CD4-positive, CD25-positive, alpha-beta regulatory T cell (primary cell): Measurements from ENCODE around the gene PATL2. TPM values are rescaled to one million over a fixed set of nuclear protein-coding genes. Genes with fewer than 3 reads are reported as not detected.

Source experiments
- ATAC-seq, 2 donors: fragments of 150-1000 bp; cut with Tn5 transposase; one replicate each; pipeline ENCODE4 v1.10.0; 2021; ENCODE audit warnings: low read depth in 2 of 2, moderate number of reproducible peaks in 2 of 2, moderate library complexity in 1 of 2
- DNase-seq, 3 donors: peaks; one replicate each; pipeline versions ENCODE4 v3.0.0 to v3.0.0-alpha.2; 2012 to 2022; ENCODE audit warnings: mixed read lengths in 1 of 3
- H3K27ac ChIP-seq: one replicate; pipeline ENCODE4 v1.7.0; 2013; ENCODE audit warnings: mild to moderate bottlenecking, low read length; ENCODE audit not compliant: insufficient read depth, poor library complexity, severe bottlenecking
- H3K27me3 ChIP-seq: one replicate; pipeline ENCODE4 v1.7.0; 2013; ENCODE audit warnings: low read length; ENCODE audit not compliant: control insufficient read depth, insufficient read depth
- H3K36me3 ChIP-seq: one replicate; pipeline ENCODE4 v1.7.0; 2013; ENCODE audit warnings: mild to moderate bottlenecking, low read length, moderate library complexity; ENCODE audit not compliant: control insufficient read depth, insufficient read depth
- H3K4me1 ChIP-seq: 2 replicates; pipeline ENCODE4 v1.7.0; 2013; ENCODE audit warnings: mild to moderate bottlenecking, low read length; ENCODE audit not compliant: insufficient read depth, control insufficient read depth, poor library complexity, severe bottlenecking
- H3K4me3 ChIP-seq: one replicate; pipeline ENCODE4 v1.7.0; 2013; ENCODE audit warnings: low read depth, mild to moderate bottlenecking, low read length, moderate library complexity
- H3K9me3 ChIP-seq, 2 experiments: 1 replicate in 1 of 2; 2 replicates in 1 of 2; pipeline ENCODE4 v1.7.0; 2013; ENCODE audit warnings: low read length in 2 of 2, mild to moderate bottlenecking in 1 of 2, moderate library complexity in 1 of 2; ENCODE audit not compliant: control insufficient read depth in 2 of 2
- H3K27ac Mint-ChIP-seq, 3 donors: one replicate each; pipeline ENCODE4 v1.8.0; 2020 to 2022; ENCODE audit warnings: mild to moderate bottlenecking in 3 of 3, mixed read lengths in 3 of 3, moderate library complexity in 2 of 3
- H3K27me3 Mint-ChIP-seq: one replicate; pipeline ENCODE4 v1.8.0; 2022; ENCODE audit warnings: mild to moderate bottlenecking, mixed read lengths
- H3K36me3 Mint-ChIP-seq: one replicate; pipeline ENCODE4 v1.8.0; 2020; ENCODE audit warnings: mixed read lengths
- H3K4me1 Mint-ChIP-seq, 4 donors: one replicate each; pipeline ENCODE4 v1.8.0; 2020 to 2022; ENCODE audit warnings: mixed read lengths in 4 of 4, mild to moderate bottlenecking in 1 of 4
- H3K4me3 Mint-ChIP-seq, 4 donors: one replicate each; pipeline ENCODE4 v1.8.0; 2020 to 2022; ENCODE audit warnings: mild to moderate bottlenecking in 4 of 4, mixed read lengths in 4 of 4, moderate library complexity in 3 of 4
- H3K9me3 Mint-ChIP-seq, 7 donors: one replicate each; pipeline ENCODE4 v1.8.0; 2020 to 2022; ENCODE audit warnings: mixed read lengths in 7 of 7, mild to moderate bottlenecking in 3 of 7, moderate library complexity in 2 of 7
- polyA plus RNA-seq, 4 donors: library from polyadenylated mRNA; unstranded; fragments of 300-500 nt; fragmentation: Illumina TruSeq; gene quantifications; one replicate each; pipeline ENCODE4 v1.2.3, GENCODE V29; 2021
- total RNA-seq: library from RNA; stranded (reverse); gene quantifications from one replicate; pipeline ENCODE4 v1.2.3, GENCODE V29; 2022

PATL2 gene
- total and polyA plus RNA-seq, 5 donors from 2014 or later: 7.8 to 44.1 (median 16.6) TPM

- peak overlapping the region; percentile 100 for H3K4me3 ChIP-seq
- peaks cover 0 to 2% (median 0%) of the 10 kb centered on the region in 7 donors for H3K9me3 Mint-ChIP-seq
- no peaks in the 10 kb centered on the region for H3K9me3 ChIP-seq
- peaks cover 49 to 81% (median 70%) of the 10 kb centered on the region in 4 donors for H3K4me1 Mint-ChIP-seq
- H3K4me3 Mint-ChIP-seq: peak overlapping the region; percentile 68 to 100 (median 98)
- ATAC-seq: no peak
- H3K4me1 ChIP-seq: peaks cover 97% of the 10 kb centered on the region
- peaks cover 56% of the 10 kb centered on the region for H3K36me3 Mint-ChIP-seq
- DNase-seq: peak in 1 of 3 donors; percentile 14
- H3K36me3 ChIP-seq: peaks cover 59% of the 10 kb centered on the region
- H3K27ac ChIP-seq: peak overlapping the region; percentile 100
- peak overlapping the region; percentile 84 to 95 (median 91) for H3K27ac Mint-ChIP-seq
- no peaks in the 10 kb centered on the region for H3K27me3 Mint-ChIP-seq
- H3K27me3 ChIP-seq: no peaks in the 10 kb centered on the region
These were observed 7.2 kb upstream of the PATL2 start for GRCh38 chr15:44718180-44718926.

- ATAC-seq: no peak
- H3K27me3 ChIP-seq: no peaks in the 10 kb centered on the region
- Mint-ChIP-seq H3K27me3 (no peaks in the 10 kb centered on the region), H3K27ac (peak overlapping the region in 2 of 3 donors; percentile 59 to 99), H3K9me3 (peaks cover 0 to 8% (median 0%) of the 10 kb centered on the region in 7 donors), H3K36me3 (peaks cover 67% of the 10 kb centered on the region), H3K4me3 (peak overlapping the region; percentile 98 to 100 (median 99)), H3K4me1 (peaks cover 45 to 74% (median 68%) of the 10 kb centered on the region in 4 donors)
- H3K4me1 ChIP-seq: peaks cover 86% of the 10 kb centered on the region
- peaks cover 71% of the 10 kb centered on the region for H3K36me3 ChIP-seq
- no peak for DNase-seq
- H3K9me3 ChIP-seq: no peaks in the 10 kb centered on the region
- H3K27ac ChIP-seq: peak overlapping the region; percentile 100
- peak overlapping the region; percentile 100 for H3K4me3 ChIP-seq
These were observed 6.0 kb upstream of the PATL2 start for GRCh38 chr15:44716983-44717602.

GRCh38 chr15:44715797-44716334 is 4.7 kb upstream of the PATL2 start:
- DNase-seq (peak in 1 of 3 donors; percentile 22), ATAC-seq (no peak)
- H3K9me3 Mint-ChIP-seq: peaks cover 0 to 8% (median 0%) of the 10 kb centered on the region in 7 donors
- H3K4me1 Mint-ChIP-seq: peaks cover 39 to 64% (median 60%) of the 10 kb centered on the region in 4 donors
- Histone ChIP-seq H3K27me3 (no peaks in the 10 kb centered on the region), H3K36me3 (peaks cover 74% of the 10 kb centered on the region), H3K9me3 (no peaks in the 10 kb centered on the region), H3K4me3 (peak overlapping the region; percentile 100), H3K4me1 (peaks cover 74% of the 10 kb centered on the region), H3K27ac (peak overlapping the region; percentile 100)
- peaks cover 75% of the 10 kb centered on the region for H3K36me3 Mint-ChIP-seq
- peaks cover 10% of the 10 kb centered on the region for H3K27me3 Mint-ChIP-seq
- peak overlapping the region; percentile 98 to 100 (median 99) for H3K4me3 Mint-ChIP-seq
- peak overlapping the region; percentile 79 to 99 (median 99) for H3K27ac Mint-ChIP-seq

- peak overlapping the region; percentile 79 to 99 (median 99) for H3K27ac Mint-ChIP-seq
- peaks cover 0 to 11% (median 0%) of the 10 kb centered on the region in 7 donors for H3K9me3 Mint-ChIP-seq
- Histone ChIP-seq H3K4me1 (peaks cover 72% of the 10 kb centered on the region), H3K27ac (peak overlapping the region; percentile 100), H3K9me3 (no peaks in the 10 kb centered on the region), H3K36me3 (peaks cover 74% of the 10 kb centered on the region), H3K4me3 (peak overlapping the region; percentile 100), H3K27me3 (no peaks in the 10 kb centered on the region)
- ATAC-seq (no peak), DNase-seq (peak in 2 of 3 donors; percentile 33 to 64)
- peaks cover 75% of the 10 kb centered on the region for H3K36me3 Mint-ChIP-seq
- H3K4me3 Mint-ChIP-seq: peak overlapping the region; percentile 98 to 100 (median 99)
- peaks cover 11% of the 10 kb centered on the region for H3K27me3 Mint-ChIP-seq
- peaks cover 34 to 62% (median 58%) of the 10 kb centered on the region in 4 donors for H3K4me1 Mint-ChIP-seq
These were observed 4.1 kb upstream of the PATL2 start for GRCh38 chr15:44715142-44715796.

GRCh38 chr15:44713006-44713966 is 2.2 kb upstream of the PATL2 start:
- Histone ChIP-seq H3K27ac (peak overlapping the region; percentile 100), H3K4me3 (peak overlapping the region; percentile 100), H3K4me1 (peaks cover 68% of the 10 kb centered on the region), H3K27me3 (no peaks in the 10 kb centered on the region), H3K36me3 (peaks cover 65% of the 10 kb centered on the region), H3K9me3 (no peaks in the 10 kb centered on the region)
- H3K36me3 Mint-ChIP-seq: peaks cover 68% of the 10 kb centered on the region
- peaks cover 0 to 11% (median 0%) of the 10 kb centered on the region in 7 donors for H3K9me3 Mint-ChIP-seq
- H3K4me3 Mint-ChIP-seq: peak overlapping the region; percentile 98 to 100 (median 99)
- peaks cover 11% of the 10 kb centered on the region for H3K27me3 Mint-ChIP-seq
- peak in 2 of 3 donors; percentile 56 for DNase-seq
- H3K27ac Mint-ChIP-seq: peak overlapping the region; percentile 99 to 100 (median 100)
- peaks cover 25 to 60% (median 56%) of the 10 kb centered on the region in 4 donors for H3K4me1 Mint-ChIP-seq
- no peak for ATAC-seq

- Histone ChIP-seq H3K9me3 (no peaks in the 10 kb centered on the region), H3K27me3 (no peaks in the 10 kb centered on the region), H3K4me1 (peaks cover 63% of the 10 kb centered on the region), H3K36me3 (peaks cover 57% of the 10 kb centered on the region), H3K4me3 (peak overlapping the region; percentile 100), H3K27ac (peak overlapping the region; percentile 100)
- DNase-seq: peak; percentile 57 to 86 (median 79)
- peaks cover 65% of the 10 kb centered on the region for H3K36me3 Mint-ChIP-seq
- peak overlapping the region; percentile 99 to 100 (median 100) for H3K27ac Mint-ChIP-seq
- H3K4me3 Mint-ChIP-seq: peak overlapping the region; percentile 98 to 100 (median 99)
- H3K27me3 Mint-ChIP-seq: peaks cover 11% of the 10 kb centered on the region
- peak; percentile 7 to 13 for ATAC-seq
- H3K9me3 Mint-ChIP-seq: peaks cover 0 to 11% (median 0%) of the 10 kb centered on the region in 7 donors
- H3K4me1 Mint-ChIP-seq: peaks cover 18 to 59% (median 53%) of the 10 kb centered on the region in 4 donors
These were observed 1.4 kb upstream of the PATL2 start for GRCh38 chr15:44712346-44713005.
